K562 (cell line): Measurements from ENCODE around the gene PPT1. TPM values are rescaled to one million over a fixed set of nuclear protein-coding genes. Genes with fewer than 3 reads are reported as not detected.

ENCODE experiments used
- DMBX1 ChIP-seq: fragments of 250-450 bp; sonication (Bioruptor Pico); IDR thresholded peaks from 2 replicates; pipeline ENCODE4 v1.8.0; 2022; ENCODE audit warnings: inconsistent platforms, mild to moderate bottlenecking, moderate library complexity, borderline replicate concordance
- ERF ChIP-seq: fragments of 450-650 bp; formaldehyde crosslinking; IDR thresholded peaks from 2 replicates; pipeline ENCODE4 v1.4.0; 2020; ENCODE audit warnings: mild to moderate bottlenecking, mixed read lengths
- ETS2 ChIP-seq: IDR thresholded peaks from 2 replicates; pipeline ENCODE4 v1.6.1; 2016; ENCODE audit warnings: borderline replicate concordance, missing genetic modification characterization, mild to moderate bottlenecking, moderate library complexity, missing compliant biosample characterization; ENCODE audit not compliant: poor library complexity, severe bottlenecking
- NFATC3 ChIP-seq: fragments of 450-650 bp; IDR thresholded peaks from 2 replicates; pipeline ENCODE4 v1.6.1; 2017; ENCODE audit warnings: mild to moderate bottlenecking
- NFYB ChIP-seq: IDR thresholded peaks from 2 replicates; pipeline ENCODE4 v1.6.1; 2011; ENCODE audit warnings: mild to moderate bottlenecking, moderate library complexity; ENCODE audit not compliant: insufficient read length; ENCODE audit errors: extremely low read depth
- NUFIP1 ChIP-seq: fragments of 450-650 bp; IDR thresholded peaks from 2 replicates; pipeline ENCODE4 v1.6.1; 2018; ENCODE audit not compliant: partially characterized antibody
- PTRF ChIP-seq: fragments of 450-650 bp; IDR thresholded peaks from 2 replicates; pipeline ENCODE4 v1.6.1; 2016; ENCODE audit warnings: mild to moderate bottlenecking, missing genetic modification characterization, missing compliant biosample characterization
- SAFB ChIP-seq: fragments of 200-400 bp; formaldehyde crosslinking; IDR thresholded peaks from 2 replicates; pipeline ENCODE4 v1.6.1; 2017; ENCODE audit warnings: low read depth, low read length, borderline replicate concordance
- ZKSCAN3 ChIP-seq: fragments of 250-450 bp; sonication (Bioruptor Pico); IDR thresholded peaks from 2 replicates; pipeline ENCODE4 v1.4.0; 2020
- ZNF143 ChIP-seq: sonication (generic); formaldehyde crosslinking; IDR thresholded peaks from 2 replicates; pipeline ENCODE4 v1.9.0; 2022; ENCODE audit warnings: mild to moderate bottlenecking, missing genetic modification reagents
- ZNF174 ChIP-seq: fragments of 250-450 bp; sonication (Bioruptor Pico); IDR thresholded peaks from 2 replicates; pipeline ENCODE4 v1.4.0; 2020; ENCODE audit warnings: mild to moderate bottlenecking
- ZNF408 ChIP-seq: fragments of 250-450 bp; sonication (Bioruptor Pico); IDR thresholded peaks from 2 replicates; pipeline ENCODE4 v1.4.0; 2020; ENCODE audit warnings: low read depth, mild to moderate bottlenecking, moderate library complexity
- ZNF584 ChIP-seq: fragments of 200-800 bp; sonication (Bioruptor generic); IDR thresholded peaks from 2 replicates; pipeline ENCODE4 v1.6.1; 2016; ENCODE audit warnings: low read depth, mild to moderate bottlenecking, missing genetic modification characterization, missing compliant biosample characterization
- polyA plus RNA-seq, 8 experiments: library from polyadenylated mRNA; depleted of rRNA in 4 of 8; stranded (reverse) in 5 of 8; unstranded in 3 of 8; fragments of >200 nt; fragmentation: Nextera tagmentation in 2 of 8; fragmentation: Illumina TruSeq in 1 of 8; extraction: Ambion mirVana in 2 of 8; extraction: Trizol in 1 of 8; gene quantifications; 2 replicates each; pipeline versions ENCODE4 v1.2.1 to v1.2.3, GENCODE V29; 2011 to 2014; ENCODE audit warnings: inconsistent platforms in 1 of 8, missing spikeins in 1 of 8
- total RNA-seq, 7 experiments: library from RNA; depleted of rRNA in 6 of 7; stranded (reverse); fragments of >200 nt in 6 of 7; fragmentation: Illumina TruSeq in 2 of 7; extraction: Trizol in 2 of 7; gene quantifications; 2 replicates each; pipeline versions ENCODE4 v1.2.1 to v1.2.3, GENCODE V29; 2011 to 2021; ENCODE audit warnings: low replicate concordance in 1 of 7
- TF ChIP-seq, protein P1 (sequence below): fragments of 450-650 bp; IDR thresholded peaks from 2 replicates; pipeline ENCODE4 v1.6.1; 2016; ENCODE audit warnings: borderline replicate concordance
- TF ChIP-seq, protein P2 (sequence below): sonication (generic); formaldehyde crosslinking; IDR thresholded peaks from 2 replicates; pipeline ENCODE4 v1.8.0; 2022; ENCODE audit warnings: mild to moderate bottlenecking, missing genetic modification reagents
- TF ChIP-seq, protein P3 (sequence below): IDR thresholded peaks from 3 replicates; pipeline ENCODE4 v1.6.1; 2011; ENCODE audit warnings: borderline replicate concordance, mild to moderate bottlenecking, moderate library complexity; ENCODE audit not compliant: insufficient read length; ENCODE audit errors: extremely low read depth

PPT1 gene
- total and polyA plus RNA-seq, 9 of the 15 experiments (the other 6 are each of a cell fraction or from before 2014, with no cell fraction given), result 72.2 to 285 (median 143) TPM

DNA sequence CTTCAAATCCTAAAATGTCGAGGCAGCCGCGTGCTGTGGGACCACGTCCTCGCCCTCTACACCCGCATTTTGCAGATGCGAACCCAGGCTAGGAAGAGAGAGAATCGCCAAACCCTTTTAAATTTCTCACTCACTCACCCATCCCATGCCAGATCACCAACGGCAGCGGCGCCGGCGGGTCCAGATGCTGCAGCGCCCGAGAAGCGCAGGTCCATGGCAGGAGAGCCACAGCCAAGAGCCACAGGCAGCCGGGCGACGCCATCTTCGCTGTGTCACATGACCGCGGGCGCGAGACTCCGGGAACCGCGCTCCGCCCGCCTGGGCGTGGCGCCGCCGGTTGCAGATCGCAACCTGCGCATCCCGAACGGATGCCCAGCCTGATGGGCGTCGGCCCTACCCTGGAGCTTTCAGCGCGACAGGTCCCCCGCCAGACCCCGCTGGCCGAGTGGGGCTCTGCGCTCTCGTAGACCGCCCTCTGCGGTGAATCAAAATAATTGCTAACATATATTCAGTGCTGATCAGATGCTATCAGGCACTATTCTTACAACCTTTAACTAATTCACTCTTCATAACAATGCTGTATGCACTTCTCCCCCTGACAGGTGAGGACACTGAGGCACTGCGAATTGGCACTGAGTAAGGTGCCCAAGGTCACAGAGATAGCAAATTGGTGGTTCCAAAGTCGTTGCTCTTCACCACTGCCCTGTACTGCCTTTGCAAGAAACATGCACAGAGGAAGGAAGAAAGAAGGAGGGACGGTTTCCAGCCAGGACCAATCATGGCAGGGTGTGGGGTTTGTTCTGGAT is at the start of gene PPT1 (continued):
- peak; percentile 39; the same call in 1 of the 2 replicates for TF ChIP-seq DMBX1 (CRISPR knock-in tag)
- TF ChIP-seq, protein P1, sequence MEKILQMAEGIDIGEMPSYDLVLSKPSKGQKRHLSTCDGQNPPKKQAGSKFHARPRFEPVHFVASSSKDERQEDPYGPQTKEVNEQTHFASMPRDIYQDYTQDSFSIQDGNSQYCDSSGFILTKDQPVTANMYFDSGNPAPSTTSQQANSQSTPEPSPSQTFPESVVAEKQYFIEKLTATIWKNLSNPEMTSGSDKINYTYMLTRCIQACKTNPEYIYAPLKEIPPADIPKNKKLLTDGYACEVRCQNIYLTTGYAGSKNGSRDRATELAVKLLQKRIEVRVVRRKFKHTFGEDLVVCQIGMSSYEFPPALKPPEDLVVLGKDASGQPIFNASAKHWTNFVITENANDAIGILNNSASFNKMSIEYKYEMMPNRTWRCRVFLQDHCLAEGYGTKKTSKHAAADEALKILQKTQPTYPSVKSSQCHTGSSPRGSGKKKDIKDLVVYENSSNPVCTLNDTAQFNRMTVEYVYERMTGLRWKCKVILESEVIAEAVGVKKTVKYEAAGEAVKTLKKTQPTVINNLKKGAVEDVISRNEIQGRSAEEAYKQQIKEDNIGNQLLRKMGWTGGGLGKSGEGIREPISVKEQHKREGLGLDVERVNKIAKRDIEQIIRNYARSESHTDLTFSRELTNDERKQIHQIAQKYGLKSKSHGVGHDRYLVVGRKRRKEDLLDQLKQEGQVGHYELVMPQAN, result peak; percentile 96
- 0 out of 2 replicates have a peak, but pooled peaks have one; percentile 39 for TF ChIP-seq ERF (CRISPR knock-in tag)
- TF ChIP-seq NUFIP1, result peak; percentile 10
- TF ChIP-seq SAFB, result no peak
- no peak for TF ChIP-seq ZNF584 (CRISPR knock-in tag)
- no peak for TF ChIP-seq NFATC3
- no peak for TF ChIP-seq ZNF408 (CRISPR knock-in tag)
- no peak for TF ChIP-seq ETS2 (tag)
- TF ChIP-seq ZKSCAN3 (CRISPR knock-in tag), result no peak
- TF ChIP-seq, protein P2, sequence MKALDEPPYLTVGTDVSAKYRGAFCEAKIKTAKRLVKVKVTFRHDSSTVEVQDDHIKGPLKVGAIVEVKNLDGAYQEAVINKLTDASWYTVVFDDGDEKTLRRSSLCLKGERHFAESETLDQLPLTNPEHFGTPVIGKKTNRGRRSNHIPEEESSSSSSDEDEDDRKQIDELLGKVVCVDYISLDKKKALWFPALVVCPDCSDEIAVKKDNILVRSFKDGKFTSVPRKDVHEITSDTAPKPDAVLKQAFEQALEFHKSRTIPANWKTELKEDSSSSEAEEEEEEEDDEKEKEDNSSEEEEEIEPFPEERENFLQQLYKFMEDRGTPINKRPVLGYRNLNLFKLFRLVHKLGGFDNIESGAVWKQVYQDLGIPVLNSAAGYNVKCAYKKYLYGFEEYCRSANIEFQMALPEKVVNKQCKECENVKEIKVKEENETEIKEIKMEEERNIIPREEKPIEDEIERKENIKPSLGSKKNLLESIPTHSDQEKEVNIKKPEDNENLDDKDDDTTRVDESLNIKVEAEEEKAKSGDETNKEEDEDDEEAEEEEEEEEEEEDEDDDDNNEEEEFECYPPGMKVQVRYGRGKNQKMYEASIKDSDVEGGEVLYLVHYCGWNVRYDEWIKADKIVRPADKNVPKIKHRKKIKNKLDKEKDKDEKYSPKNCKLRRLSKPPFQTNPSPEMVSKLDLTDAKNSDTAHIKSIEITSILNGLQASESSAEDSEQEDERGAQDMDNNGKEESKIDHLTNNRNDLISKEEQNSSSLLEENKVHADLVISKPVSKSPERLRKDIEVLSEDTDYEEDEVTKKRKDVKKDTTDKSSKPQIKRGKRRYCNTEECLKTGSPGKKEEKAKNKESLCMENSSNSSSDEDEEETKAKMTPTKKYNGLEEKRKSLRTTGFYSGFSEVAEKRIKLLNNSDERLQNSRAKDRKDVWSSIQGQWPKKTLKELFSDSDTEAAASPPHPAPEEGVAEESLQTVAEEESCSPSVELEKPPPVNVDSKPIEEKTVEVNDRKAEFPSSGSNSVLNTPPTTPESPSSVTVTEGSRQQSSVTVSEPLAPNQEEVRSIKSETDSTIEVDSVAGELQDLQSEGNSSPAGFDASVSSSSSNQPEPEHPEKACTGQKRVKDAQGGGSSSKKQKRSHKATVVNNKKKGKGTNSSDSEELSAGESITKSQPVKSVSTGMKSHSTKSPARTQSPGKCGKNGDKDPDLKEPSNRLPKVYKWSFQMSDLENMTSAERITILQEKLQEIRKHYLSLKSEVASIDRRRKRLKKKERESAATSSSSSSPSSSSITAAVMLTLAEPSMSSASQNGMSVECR (CRISPR knock-in tag), result peak; percentile 94
- TF ChIP-seq PTRF (tag), result no peak
- no peak for TF ChIP-seq NFYB
- TF ChIP-seq, protein P3, sequence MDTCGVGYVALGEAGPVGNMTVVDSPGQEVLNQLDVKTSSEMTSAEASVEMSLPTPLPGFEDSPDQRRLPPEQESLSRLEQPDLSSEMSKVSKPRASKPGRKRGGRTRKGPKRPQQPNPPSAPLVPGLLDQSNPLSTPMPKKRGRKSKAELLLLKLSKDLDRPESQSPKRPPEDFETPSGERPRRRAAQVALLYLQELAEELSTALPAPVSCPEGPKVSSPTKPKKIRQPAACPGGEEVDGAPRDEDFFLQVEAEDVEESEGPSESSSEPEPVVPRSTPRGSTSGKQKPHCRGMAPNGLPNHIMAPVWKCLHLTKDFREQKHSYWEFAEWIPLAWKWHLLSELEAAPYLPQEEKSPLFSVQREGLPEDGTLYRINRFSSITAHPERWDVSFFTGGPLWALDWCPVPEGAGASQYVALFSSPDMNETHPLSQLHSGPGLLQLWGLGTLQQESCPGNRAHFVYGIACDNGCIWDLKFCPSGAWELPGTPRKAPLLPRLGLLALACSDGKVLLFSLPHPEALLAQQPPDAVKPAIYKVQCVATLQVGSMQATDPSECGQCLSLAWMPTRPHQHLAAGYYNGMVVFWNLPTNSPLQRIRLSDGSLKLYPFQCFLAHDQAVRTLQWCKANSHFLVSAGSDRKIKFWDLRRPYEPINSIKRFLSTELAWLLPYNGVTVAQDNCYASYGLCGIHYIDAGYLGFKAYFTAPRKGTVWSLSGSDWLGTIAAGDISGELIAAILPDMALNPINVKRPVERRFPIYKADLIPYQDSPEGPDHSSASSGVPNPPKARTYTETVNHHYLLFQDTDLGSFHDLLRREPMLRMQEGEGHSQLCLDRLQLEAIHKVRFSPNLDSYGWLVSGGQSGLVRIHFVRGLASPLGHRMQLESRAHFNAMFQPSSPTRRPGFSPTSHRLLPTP, result no peak
- TF ChIP-seq ZNF143 (CRISPR knock-in tag), result peak; percentile 39
- no peak for TF ChIP-seq ZNF174 (CRISPR knock-in tag)
